NOMO-1 treated with dmso at 0.1 percent for 144 hours (cell line): ENCODE results near the gene SHANK3.
"Not testable (repeated sequence)": the region's sequence is repeated elsewhere in the genome, so short reads cannot be mapped to it uniquely, and the experiment has no call there.

ENCODE experiments used
- DNase-seq: peaks from one replicate; lab custom pipeline; 2025; ENCODE audit not compliant: unreplicated experiment; lab: John Stamatoyannopoulos, UW

The SHANK3 gene

DNA sequence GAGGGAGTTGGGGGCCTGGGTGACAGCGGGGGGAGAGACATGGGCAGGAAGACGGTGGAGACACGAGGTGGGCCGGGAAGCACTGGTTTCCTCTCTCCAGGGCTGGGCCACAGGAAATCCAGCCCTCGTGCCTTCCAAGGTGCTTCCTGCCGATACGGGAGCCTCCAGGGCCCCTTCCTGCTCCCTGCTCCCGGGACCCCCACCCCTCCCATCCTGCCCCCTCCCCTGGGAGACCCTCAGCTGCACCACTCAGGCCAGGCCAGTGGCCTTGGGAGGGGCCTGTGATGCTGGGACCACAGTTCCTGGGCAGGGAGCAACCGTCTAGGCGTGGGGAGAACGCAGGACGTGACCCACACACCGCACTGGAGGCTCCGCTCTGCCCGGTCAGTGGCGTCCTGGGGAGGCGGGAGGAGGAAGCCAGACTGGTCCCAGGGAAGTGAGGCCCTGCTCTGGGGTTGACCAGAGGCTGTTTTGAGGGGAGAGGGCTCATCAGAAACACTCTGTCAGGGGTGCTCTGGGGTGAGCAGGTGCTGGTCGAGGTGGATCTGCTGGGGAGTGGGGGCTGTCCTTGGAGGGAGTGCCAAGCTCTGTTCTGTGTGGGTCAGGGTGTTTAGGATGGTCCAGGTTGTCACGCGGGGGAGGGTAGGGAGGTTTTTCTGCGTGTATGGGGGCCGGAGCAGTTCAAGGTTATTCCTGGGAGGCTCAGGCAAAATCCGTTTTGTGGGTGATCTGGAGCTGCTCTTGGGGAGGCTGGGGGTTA, at the start of gene SHANK3:
Gene SHANK3, plus strand, starts transcription at position 353 of the 760 bp plus-strand sequence.
- DNase-seq = no peak

DNA sequence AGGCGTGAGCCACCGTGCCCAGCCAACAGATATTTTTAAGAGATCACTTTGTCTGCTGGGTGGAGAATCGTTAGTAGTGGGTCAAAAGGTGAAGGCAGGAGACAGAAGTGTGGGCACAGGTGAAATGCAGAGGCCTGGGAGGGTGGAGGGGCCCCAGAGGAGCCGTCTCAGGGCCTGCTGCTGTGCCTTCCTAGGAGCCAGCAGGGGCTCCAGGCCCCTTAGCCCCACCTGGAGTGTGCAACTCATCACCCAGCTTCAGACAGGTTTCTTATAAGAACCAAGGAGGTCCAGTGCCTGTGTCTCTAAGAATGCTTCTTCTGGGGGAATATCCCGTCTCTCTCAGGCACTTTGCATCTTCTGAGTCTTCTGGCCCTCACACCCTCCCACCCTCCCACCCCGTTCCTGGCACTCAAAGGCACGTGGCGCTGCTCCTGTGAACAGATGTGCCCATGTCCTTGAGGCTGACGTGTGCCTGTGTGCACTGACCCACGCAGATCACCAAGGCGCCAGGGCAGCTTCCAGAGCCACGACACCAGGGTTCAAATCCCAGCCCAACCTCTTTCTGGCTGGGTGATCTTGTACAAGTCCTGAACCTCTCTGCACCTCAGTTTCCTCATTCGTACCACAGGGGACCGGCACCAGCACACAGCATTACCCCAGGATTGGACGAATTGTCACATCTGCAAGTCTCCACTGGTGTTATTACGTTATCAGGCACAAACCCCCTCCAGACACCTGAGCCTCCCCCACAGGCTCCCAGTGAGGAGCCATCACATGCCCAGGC, 48.1 kb upstream of the SHANK3 start:
- no peak for DNase-seq

DNA sequence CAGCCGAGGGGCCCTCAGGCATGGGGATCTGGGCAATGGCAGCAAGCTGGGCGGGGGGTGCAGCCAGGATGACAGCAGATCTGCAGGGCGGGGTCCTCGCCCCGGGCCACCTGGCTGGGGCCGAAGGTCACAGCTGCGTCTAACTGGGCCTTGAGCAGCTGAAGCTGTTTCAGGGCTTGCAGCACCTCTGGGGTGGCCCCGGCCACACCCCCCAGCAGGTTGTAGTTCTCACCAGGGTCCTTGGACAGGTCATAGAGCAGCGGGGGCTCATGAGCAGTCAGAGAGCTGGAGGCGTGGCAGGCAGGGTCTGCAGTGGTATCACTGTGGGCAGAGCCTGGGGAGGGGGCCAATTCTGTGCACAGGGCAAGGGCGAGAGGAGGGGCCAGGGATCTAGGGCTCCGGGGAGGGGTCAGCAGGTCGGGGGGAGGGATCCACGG, 47.5 kb upstream of the SHANK3 start:
- no peak for DNase-seq

DNA sequence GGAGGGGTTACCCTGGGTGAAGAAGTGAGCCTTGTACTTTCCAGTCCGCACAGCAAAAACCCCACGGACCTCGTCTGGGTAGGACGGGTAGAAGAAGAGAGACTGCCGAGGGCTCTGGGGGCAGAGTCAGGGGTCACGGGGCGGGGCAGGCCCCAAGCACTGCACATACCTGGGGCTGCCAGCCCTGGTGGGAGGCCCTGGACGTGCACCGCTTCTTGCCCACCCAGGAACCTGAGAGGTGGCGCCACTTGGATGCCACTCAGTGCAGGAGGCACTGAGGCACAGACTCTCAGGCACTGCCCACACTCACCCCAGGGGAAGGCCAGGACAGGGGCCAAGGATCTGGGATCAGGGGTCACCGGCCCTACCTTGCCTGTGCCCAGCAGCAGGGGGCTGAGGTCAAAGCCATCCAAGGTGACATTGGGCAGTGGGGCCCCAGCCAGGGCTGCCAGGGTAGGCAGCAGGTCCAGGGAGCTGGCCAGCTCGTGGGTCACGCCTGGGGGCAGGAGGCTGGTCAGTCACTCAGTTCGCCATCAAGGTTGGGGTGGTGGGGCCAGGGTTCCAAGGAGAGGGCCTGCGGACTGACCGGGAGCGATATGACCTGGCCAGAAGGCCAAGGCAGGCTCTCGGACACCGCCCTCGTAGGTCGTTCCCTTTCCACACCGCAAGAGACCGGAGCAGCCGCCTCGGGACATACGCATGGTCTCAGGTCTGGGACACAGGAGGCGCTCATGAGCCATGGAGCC, 46.9 kb upstream of the SHANK3 start:
- no peak for DNase-seq

DNA sequence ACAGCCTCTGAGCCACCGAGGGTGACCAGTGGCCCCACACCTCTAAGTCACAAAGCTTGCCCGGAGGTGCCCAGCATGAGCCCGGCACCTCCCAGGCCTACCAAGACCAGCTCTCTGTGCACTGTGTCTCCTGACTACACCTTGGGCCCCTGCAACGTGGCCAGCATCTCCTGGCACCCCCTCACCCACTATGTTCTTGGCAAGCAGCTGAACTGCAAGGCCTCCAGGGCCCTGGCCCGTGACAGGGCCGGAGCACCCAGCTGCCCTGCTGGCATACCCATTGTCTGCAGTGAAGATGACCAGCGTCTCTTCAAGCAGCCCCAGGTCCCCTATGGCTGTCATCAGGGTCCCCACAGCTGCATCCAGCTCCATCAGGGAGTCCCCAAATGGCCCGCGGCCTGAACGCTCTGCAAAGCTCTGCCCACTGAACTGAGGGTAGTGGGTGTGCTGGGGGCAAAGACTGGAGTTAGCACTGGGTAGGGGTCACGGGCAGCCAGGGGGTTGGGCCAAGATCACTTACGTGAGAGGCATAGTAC, 46.2 kb upstream of the SHANK3 start:
- no peak for DNase-seq

DNA sequence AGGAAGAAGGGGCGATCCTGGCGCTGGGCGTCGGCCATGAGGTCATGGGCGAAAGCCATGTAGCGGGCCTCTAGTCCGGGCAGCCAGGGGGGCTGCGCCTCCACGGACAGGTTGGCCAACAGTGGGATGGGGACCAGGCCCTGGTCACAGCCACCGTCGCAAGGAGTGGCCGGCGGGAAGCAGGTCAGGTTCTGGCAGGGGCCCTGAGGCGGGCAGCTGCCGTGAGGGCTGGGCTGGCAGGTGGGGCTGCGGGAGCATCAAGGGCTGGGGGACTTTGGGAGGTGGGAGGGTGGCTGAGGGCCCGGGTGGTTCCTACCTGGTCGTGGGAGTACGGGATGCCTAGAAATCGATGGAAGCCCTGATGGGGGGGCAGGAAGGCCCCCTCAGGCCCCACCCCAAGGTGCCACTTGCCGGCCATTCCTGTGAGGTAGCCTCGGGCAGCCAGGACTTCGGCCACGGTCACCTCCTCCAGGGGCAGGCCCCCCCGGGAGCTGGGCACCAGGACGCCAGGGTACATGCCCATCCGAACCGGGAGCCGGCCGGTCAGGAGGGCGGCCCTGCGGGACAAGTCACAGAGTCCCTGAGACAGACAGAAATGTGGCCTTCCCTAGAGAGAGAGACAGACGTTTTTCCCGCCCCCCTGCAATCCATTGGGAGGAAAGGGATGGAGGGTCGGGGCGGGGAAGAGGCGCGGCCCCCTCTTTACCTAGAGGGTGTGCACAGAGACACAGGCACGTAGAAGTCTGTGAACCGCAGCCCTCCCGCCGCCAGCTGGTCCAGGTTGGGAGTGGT, 45.6 kb upstream of the SHANK3 start:
- DNase-seq = no peak

DNA sequence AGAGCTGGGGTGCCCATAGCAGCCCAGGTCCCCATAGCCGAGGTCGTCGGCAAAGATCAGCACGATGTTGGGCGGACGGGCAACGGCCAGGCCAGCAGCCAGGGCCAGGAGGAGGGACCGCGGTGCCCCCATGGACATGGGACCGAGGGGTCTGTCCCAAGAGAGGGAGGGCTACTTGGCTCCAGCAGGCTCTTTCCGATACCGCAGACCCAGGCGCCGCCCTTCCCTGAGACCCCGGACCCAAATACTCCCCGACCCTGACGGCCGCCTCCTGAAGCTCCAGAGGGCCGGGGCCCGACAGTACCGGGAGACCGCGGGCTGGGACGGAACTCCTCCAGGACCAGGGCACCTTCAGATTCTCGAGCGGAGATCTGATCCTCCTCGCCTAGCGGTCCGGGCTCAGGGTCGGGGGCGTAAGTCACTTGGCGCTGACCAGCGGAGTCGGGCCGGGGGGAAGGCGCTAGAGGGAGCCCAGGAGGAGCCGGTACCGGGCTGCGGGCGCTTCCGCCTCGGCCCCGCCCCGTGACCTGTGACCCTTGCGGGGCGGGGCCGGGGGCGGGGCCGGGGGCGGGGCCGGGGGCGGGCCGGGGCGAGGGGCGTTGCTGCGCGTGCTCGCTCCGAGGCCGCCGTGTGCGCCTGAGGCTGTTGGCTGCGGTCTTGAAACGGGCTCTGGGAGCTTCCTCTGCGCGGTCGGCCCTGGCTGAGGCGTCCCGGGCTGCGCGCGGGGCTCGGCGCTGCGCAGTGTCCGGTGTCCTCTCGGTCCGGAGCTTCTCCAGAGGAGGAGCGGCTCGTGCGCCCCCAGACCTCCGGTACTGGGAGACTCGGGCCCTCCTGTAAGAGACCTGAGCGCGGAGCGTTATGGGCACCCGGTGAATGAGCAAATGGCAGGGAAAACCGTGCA, 44.7 kb upstream of the SHANK3 start, which contains the start of gene ARSA:
Gene ARSA, minus strand, starts transcription at position 511 of the 901 bp plus-strand sequence. Its CDS starts 373 bp downstream, at position 138.
- DNase-seq = peak; percentile 74

DNA sequence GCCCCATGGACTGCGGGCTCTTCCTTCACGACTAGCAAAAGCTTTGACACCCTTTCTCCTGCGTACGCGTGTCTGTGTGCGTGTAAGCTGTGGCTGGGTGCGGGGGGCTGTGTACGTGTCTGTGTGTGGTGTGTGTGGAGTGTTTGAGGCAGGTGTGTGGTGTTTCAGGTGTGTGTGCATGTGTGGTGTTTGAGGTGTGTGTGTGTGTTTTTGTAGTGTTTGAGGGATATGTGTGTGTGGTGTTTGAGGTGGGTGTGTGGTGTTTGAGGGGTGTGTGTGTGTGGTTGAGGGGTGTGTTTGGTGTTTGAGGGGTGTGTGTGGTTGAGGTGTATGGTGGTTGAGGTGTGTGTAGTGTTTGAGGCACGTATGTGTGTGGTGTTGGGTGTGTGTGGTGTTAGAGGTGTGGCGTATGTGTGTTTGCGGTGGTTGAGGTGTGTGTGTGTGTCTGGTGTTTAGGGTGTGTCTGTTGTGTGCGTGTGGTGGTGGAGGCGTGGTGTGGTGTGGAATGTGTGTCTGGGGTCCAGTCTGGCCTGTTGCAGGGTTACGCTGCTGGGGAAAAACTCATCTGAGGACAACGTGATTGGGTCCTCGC, 44.0 kb upstream of the SHANK3 start:
- no peak for DNase-seq

DNA sequence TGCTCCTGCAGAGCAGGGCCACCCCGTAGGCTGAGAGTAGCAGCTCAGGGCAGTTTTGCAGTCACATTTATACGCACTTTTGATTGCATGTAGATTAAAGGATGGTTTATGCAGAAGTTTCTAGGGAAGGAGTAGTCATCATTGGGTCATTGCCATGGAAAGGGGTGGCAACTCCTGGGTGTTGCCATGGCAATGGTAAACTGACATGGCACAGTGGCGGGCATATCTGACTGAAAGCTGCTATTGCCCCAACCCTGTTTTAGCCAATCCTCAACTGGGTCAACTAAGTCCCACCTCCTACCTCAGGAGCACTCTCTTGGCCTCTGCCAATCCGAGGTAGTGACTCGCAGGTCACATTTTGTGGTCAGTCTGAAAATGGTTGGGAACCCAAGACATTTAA, 42.2 kb upstream of the SHANK3 start:
- no peak for DNase-seq

DNA sequence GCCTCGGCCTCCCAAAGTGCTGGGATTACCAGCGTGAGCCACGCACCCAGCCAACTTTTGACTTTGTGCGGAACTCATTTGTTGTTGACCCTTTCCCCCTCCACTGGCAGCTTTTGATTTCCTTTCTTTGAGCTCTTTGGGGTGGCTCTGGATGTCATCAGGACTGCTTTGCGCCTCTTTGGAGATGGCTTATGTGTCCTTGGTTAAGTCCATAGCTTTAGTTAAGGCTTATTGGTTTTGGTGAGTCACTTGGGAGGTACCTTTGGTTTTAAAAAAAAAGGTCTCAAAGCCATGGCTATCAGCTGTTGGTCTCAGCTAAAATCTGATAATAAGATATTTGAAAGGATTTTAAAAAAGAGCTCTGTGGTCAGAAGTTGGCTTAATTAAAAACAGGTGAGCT, 39.5 kb upstream of the SHANK3 start:
- DNase-seq = no peak

DNA sequence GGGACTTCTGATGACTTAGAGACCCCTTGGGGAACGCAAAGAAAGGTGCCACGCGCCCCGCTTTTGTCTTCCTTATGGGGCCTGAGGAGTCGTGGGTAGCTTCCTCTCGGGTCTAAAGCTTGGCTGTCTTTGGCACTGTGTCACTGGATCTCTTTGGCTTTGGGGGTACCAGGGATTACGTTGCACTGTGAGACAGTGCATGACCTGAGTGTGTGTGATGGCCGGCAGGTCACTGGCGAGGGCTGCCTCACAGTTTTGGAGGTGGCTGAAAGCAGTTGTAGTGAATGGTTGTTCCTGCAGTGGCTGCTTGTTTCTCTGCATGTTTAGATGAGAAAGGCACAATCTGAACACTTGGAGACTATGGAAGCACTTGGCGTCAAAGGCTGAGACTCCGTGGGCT, 38.9 kb upstream of the SHANK3 start:
- no peak for DNase-seq

DNA sequence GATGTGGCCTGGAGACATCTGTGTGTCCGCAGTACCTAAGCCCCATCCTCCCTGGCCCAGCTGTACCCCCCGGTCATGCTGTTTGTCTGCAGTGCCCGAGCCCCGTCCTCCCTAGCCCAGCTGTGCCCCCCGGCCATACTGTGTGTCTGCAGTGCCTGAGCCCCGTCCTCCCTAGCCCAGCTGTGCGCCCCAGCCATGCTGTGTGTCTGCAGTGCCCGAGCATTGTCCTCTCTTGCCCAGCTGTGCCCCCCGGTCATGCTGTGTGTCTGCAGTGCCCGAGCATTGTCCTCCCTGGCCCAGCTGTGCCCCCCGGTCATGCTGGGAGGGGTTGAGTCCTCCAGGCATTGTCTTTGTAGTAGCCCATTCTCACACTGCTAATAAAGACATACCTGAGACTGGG, 37.0 kb upstream of the SHANK3 start:
- no peak for DNase-seq

DNA sequence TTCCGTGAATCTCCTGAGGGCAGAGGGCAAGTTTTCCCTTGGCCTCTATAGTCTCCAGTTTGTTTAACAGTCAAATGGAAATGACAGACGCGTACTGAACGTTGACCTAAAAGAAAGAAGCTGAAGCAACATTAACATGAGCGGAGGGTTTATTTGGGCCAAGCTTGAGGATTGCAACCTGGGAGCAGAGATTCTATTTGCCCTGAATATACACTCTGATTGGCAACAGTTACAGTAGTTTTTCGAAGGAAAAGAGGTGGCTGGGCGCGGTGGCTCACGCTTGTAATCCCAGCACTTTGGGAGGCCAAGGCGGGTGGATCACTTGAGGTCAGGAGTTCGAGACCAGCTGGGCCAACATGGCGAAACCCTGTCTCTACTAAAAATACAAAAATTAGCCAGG, 32.3 kb upstream of the SHANK3 start:
- DNase-seq = not testable (repeated sequence)

DNA sequence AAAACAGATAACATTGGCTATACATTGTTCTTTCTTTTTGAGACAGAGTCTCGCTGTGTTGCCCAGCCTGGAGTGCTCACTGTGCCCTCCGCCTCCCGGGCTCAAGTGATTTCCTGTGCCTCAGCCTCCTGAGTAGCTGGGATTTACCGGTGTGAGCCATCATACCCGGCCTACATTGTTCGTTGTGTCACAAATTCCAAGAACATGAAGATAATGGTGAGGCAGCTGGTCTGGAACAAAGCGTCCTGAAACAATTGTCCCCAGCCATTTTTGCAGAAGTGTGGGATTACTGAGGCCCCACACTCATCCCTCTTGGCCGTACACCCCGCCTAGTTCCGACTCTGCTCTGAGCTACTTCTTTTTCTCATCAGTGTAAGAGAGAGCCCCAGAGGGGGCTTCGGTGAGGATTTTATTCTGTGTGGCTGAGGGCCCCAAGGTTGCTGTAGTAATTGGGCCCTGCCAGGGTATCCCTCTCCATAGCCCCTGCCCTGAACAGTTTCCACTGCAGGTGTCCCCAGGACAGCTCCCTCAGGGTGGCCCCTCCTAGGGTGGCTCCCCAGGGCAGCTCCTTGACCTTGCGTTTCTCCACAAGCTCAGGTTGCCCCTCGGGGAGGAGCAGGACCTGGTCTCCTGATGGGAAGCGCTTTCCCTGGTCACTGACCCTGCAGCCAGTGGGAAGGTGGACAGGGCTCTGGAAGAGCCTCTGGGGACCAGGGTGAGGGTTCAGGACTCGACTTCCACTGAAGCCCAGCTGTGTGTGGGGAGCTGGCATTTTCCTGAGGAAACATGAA, 31.6 kb upstream of the SHANK3 start:
- DNase-seq = no peak

DNA sequence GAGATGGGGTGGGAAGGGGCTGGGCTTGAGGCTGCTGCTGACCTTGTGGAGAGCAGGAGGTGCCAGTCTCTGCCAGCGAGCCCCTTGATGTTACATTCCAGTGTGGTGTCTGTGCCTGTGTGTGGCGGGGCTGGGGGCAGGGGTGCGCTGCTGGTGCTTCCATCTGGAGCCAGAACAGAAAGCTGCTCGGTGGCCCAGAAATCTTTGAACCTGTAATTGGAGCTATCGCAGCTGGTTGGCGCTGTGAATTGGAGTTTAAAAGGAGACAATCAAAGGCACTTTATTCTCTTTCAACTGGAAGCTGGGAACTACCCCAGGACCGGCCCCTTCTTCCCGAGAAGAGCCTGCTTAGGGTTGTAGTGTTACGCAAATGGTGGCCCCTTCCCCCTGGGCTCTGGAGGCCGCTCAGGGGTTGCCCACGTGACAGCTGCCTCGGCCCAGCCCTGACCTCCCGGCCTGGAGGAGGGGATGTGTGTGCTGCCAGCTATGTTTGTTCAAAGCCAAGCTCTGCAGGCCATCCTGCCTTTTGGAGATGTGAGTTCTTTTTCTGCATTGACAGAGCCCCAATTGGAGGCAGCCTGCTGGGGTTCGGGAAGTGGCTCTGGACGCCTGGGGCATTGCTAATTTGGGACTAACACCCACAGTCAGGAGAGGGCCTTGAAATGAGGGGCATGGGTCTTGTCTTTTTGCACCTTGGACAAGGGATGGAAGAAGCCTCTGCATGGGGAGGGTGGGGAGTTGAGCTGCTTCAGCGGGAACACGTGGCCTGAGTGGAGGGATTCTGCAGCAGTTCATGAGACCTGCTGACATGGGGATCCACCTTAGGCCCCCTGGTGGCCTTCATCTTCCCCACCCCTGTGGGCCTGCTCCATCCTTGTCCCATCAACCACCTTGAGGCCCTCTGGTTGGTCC, 30.7 kb upstream of the SHANK3 start:
- DNase-seq = no peak

DNA sequence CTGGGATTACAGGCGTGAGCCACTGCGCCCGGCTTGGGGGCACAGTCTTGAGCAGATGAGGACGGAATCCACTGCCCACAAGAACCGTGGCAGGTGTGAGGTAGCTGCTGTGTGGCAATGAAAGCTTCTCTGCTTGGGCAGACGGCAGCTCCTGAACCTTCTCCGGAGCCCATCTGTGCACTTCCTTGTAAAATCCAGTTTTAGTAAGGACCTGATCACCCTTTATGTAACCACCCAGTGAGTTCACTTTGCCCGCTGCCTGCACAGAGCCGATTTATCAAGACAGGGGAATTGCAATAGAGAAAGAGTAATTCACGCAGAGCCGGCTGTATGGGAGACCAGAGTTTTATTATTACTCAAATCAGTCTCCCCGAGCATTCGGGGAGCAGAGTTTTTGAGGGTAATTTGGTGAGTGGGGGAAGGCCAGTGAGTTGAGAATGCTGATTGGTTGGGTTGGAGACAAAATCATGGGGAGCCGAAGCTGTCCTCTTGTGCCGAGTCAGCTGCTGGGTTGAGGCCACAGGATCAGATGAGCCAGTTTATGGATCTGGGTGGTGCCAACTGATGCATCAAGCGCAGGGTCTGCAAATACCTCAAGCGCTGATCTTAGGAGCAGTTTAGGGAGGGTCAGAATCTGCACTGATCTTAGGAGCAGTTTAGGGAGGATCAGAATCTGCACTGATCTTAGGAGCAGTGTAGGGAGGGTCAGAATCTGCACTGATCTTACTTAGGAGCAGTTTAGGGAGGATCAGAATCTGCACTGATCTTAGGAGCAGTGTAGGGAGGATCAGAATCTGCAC, 29.4 kb upstream of the SHANK3 start:
- DNase-seq = not testable (repeated sequence)

DNA sequence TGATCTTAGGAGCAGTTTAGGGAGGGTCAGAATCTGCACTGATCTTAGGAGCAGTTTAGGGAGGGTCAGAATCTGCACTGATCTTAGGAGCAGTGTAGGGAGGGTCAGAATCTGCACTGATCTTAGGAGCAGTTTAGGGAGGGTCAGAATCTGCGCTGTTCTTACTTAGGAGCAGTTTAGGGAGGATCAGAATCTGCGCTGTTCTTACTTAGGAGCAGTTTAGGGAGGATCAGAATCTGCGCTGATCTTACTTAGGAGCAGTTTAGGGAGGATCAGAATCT, 28.9 kb upstream of the SHANK3 start:
- not testable (repeated sequence) for DNase-seq
